Hypothalamus (tissue), 51 donors: ENCODE results near the gene MFNG.

Experiments
- DNase-seq, 51 donors: peaks; one replicate each; lab custom pipeline; 2025; lab: John Stamatoyannopoulos, UW

MFNG gene

DNA sequence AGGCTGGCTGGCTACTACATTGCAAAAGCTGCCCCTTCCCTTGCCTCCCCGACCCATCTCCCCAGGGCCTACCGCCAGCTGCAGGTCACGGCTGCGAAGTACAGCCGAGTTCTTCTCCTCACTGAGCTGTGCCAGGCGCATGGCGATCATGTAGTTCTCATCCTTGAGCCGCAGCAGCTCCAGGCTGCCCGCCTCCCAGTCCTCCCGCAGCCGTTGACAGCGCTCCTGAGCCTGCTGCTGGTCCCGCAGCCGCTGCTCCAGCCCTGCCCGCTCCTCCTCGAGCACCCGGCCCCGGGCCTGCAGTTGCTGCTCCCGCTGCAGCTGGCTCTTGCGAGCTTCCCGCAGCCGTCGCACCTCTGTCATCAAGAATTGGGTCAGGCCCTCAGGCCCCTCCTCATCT lies 29.7 kb upstream of the MFNG start:
- DNase-seq = no peak

DNA sequence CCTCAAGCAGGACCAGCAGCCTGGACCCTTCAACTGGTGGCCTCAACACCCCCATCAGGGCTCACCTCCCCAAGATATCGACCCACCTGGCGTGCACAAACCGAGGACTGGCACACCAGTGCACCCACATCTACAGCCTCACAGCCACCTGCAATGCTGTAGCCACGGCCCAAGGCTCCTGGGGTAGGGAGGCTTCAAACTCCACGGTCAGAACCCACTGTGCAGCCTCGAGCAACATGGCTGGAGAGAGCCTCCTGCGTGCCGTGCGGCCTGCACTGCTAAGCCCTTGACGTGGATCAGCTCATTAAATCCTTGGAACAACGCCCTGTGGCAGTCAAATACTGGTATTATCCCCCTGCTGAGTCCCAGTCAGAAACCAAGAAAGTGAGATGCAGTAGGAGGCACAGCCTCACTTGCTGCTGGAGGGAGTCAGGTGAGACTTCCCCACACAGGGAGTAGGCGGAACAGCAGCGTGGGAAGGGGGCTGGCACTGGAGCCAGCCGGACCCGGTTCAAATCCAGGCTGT lies 28.4 kb upstream of the MFNG start:
- DNase-seq = no peak

DNA sequence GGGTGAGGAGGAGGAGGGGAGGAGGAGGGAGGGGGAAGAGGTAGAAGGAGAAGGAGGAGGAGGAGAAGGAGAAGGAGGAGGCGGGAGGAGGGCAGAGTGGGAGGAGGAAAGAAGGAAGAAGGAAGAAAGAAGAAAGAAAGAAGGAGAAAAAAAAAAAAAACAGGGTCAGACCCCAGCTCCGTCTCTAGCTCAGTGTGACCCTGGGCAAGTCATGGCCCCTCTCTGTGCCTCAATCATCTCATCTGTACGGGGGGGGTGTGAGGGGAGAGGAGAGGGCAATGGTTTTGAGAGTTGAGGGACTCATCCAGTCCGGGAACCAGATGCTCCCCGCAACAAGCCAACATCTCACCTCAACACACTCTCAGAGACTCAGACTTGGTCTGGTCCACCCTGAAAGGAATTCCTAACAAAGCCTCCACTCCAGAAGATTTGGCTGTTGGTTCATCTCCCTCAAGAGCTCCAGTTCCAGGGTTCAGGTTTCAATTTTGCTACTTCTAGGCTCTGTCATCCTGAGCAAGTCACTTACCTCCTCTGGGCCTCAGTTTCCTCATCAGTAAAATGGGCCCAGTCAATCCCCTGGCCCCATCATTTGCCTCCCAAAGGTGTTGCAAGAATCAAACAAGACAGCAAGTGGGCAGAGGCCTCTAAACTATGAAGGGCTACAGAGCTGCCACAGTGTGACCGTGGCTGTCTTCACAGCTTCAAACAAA lies 25.4 kb upstream of the MFNG start:
- DNase-seq = no peak

DNA sequence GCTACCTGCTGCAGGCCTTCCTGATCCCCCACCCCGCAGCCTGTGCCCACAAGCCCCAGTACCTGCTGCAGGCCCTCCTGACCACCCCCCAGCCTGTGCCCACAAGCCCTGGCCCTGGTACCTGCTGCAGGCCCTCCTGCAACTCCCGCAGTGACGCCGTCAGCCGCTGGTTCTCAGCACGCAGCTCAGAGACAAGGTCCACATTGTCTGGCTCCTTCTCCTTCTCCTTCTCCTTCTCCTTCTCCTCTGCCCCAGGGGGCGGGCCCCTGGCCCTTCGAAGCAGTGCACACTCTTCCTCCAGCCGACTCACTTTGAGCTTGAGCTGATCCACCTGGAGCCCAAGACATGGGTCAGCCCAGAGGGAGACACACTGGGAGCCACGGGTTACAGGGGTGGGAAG lies 23.9 kb upstream of the MFNG start:
- no peak for DNase-seq

DNA sequence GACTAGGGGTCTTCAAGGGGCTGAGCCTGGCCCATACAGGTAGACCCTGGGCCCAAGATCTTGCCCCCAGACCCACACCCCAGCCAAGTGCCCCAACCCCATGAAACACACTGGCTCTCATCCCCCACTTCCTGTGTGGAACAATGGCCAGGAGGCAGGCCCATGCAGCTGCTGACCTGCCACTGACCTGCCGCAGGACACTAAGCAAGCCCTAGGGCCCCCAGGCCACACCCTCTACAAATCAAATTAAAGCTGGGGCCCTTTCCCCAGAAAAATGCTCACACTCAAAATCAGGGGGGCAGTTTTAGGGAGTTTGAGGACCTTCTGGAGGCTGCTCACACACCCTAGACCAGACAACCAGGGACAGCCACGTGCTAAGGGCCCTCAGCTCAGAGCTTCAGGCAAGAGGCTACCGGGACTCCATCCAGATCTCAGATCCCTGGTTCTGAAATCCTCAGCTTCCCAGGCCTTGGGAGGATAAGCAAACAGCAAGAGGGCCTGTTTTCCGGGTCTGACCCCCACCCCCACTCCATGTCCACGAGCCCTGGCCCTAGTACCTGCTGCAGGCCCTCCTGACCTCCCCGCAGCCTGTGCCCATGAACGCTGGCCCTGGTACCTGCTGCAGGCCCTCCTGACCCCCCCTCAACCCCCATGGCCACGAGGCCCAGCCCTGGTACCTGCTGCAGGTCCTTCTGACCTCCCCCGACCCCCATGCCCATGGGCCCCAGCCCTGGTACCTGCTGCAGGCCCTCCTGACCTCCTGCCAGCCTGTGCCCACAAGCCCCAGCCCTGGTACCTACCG lies 23.1 kb upstream of the MFNG start:
- no peak for DNase-seq

DNA sequence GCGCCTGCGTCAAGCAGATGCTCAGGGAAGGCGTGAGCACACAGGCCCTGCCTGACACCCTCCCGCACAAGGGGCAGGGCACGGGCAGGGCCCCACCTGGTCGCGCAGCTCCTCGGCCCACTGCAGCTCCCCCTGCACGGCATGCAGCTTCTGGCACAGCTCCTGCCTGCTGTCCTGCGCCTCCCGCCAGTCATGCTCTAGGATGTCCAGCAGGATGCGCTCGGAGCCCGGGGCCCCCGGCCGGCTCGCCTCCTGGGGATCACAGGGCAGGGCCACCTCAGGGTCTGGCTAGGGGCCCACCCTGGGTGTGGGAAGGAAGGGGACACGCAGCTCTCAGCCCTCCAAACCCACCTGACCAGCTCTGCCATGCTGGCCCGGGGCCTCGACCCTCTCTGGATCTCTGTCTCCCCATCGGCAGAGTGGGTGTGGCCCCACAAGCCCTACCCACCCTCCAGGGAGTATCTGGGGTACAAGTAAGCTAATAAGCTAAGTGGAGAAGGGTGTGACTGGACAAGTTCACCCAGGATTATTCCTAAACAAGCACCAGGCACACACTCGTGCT lies 22.3 kb upstream of the MFNG start:
- no peak for DNase-seq

DNA sequence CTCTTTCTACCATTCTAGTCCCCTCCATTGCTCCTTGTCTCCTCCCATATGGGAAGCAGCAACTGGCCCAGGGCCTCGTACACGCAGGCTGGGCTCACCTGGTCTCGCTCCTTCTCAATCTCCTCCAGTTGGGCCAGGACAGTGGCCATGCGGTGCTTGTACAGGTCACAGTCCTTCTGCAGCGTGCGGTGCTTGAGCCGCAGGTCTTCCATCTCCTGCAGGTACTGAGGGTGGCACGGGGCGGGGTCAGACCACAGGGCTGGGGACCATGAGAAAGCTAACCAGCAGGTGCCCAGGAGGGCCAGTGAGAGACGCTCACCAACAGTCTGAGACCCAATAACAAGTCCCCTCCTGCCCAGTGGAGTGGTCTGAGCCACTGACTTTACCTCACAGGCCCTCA lies 21.5 kb upstream of the MFNG start:
- no peak for DNase-seq

DNA sequence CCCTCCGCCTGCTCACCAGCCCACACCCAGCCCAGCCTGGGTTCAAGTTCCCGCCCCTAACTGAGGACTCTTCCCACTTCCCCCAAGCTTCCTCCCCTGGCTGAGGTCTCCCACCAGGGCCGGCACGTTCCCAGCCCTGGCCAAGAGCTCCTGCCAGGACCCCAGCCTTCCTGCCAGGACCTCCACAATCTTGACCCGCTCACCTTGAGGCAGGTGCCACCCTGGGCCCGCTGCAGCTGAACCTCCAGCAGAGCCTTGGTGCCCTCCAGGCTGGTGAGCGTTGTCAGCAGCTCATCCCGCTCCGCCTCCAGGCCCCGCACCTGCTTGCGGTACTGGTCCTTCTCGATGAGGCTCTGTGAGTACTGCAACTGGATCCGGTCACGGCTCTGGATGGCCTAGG lies 19.8 kb upstream of the MFNG start:
- DNase-seq = no peak

DNA sequence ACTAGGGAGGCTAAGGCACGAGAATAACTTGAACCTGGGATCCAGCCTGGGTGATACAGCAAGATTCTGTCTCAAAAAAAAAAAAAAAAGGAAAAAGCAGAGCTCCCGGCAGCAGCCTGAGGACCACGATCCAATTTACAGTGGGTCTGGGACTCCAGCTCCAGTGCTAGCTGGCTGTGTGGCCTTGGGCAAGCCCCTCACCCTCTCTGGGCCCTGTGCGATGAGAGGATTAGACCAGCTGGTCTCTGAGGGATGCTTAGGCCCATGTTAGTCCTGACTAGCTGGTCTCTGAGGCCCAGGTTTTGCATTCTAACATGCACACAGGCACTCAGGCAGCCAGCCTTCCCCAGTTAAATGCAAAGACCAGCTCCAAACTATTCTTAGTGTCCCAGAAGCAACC lies 19.4 kb upstream of the MFNG start:
- no peak for DNase-seq

DNA sequence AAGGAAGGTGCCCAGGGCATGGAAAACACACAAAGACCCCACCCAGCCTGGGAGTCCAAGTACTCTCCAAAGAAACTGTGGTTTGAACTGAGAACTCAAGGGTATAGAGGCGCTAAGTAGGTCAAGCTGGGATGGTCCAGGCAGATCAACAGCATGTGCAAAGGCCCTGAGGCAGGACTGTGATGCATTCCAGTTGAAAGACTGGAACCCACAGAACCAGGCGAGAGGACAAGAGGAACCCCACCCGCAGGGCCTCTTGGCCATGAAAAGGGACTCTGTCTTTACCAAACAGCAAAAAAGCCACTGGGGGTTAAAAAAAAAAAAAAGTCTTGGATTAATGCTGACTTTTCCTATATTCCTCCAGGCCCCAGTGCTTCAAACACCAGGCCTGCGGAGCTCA lies 18.8 kb upstream of the MFNG start:
- DNase-seq = no peak

DNA sequence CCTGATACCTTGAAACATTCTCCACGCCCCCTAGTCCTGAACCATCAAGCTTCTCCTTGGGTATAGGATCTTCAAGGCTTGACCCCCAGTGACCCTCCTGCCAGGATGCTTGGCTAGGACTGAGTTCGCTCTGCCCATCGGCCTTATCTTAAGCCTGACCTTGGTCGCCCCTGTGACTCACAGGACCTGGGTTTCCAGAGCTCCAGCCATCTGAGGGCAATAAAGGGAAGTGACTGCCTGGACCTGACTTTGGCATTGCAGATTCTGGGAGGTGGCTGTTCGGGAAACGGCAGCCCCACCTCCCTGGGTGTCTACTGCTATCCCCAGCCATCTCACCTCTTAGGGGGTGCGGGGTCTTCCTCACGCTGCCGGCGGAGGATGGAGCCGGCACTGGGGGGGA lies 17.7 kb upstream of the MFNG start:
- DNase-seq = no peak

DNA sequence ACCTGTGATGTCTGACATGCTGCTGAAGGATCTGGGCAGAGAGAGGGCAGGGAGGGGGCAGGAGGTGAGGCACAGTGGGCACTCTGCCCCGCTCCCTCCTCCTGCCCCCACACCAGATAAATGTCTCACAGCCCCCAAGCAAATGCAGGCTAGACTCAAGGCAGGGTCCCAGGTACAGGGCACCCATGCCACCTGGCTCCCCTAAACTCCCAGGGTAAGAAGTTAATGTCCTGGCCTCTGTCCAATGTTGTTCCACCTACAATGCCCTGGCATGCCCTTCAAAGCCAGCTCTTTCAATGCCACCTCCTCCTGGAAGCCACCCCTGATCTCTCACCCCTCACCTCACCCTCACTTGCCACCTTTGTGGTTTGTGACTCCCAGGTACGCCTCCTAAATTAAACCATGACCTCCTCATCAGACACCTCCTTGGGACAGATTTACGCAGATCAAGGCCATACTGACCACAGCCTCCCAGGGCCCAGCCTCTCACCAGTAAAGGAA lies 17.0 kb upstream of the MFNG start:
- DNase-seq = no peak

DNA sequence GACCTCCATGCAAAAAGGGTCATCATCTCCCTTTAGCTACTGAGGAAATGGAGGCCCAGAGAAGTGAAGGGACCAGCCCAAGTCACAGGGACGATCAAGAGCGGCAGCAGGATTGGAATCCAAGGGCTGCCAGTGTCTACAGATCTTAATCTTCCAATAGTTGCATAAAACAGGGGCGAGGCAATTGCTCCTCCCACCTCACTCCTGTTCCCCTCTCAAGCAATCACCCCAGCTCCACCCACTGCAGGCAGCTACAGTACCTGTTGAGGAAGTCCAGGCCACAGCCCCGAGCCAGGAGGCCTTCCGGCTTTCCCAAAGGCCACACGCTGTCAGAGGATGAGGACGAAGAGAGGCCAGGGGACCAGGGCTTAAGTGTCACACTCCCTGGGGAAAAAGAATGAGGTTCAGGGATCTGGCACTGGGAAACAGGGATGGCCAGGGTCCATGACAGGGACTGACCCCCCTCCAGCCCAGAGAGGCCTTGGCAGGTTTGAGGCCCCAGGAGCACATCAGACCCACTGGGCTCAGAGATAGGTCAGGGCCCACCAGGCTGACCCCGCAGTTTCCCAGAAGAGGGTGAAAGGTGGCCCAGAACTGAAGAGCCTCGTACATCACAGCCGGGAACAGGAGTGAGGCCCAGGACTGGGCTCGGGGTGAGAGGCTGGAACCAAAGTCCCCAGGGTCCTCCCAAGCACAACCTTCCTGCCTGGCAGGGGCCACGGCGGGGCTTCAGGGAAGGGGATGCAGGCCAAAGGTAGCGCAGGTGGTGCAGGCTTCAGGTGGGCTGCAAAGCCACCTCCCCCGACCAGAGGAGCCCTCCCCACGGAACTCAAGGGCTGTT lies 16.4 kb upstream of the MFNG start:
- no peak for DNase-seq

DNA sequence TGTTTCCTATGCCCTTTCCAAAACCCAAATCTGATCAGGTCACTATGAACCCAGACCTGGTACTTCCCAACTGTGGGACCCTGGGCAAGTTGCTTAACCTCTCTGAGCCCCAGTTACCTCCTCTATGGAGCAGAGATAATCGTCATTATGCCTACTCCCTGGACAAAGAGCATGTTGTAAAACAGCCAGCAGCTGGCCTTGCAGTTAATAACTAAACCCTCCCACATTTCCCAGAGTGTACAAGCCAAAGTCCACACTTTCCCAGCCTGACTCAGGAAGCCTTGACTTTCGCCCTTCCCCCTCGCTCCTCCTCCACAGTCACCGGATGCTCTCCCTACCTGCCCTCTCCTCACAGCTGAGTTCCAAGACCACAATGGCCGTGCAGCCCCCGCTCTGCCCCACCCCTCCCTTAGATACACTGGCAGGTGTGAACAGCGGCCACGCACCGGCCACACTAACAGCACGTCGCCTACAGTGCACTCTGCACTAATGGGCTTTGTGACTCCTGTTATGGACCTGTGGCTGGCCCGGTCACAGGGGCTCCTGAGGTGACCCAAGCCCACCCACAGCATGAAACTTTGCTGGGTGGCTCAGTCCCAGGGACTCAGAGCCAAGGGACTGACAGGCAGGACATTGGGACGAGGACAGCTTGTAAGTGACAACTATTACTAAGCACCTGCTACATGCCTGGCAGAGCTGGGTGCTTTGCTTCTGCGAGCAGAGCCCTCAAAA lies 15.6 kb upstream of the MFNG start:
- no peak for DNase-seq

DNA sequence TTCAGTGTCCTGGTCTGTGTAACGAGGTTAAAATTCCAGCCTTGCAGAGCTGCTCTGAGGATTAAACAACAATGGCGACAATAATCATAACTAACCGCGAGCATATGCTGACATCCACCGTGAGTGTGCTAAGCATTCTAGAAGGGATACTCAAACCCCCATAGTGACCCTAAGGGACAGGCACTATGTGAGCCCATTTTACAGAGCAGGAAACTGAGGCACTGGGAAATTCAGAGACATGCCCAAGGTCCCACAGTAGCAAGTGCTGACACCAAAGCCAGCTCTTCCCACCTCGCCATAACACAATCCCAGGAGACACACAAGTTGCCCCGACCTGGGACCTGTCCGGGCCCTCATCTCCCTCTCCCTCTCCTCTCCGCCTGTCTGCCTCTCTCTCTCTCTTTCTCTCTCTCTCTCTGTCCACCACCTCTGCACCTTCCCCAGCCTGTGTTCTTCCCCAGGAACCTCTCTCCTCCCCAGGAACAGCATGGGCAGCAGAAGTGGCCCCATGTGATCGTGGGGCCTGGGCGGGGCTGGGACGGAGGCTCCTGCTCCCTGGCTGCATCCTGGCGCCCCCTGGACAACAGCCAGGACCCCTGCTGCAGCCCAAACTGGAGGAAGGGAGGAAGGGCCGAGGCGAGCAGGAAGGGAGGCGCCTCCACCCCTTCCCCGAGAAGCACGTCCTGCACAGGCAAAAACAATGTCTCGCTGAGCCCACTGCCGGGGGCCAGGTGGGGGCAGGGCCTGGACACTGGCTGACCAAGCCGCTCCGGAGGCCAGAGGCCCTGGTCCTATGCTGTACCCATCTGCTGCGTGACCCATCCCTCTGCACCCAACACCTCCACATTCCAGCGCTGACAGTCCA lies 14.8 kb upstream of the MFNG start:
- no peak for DNase-seq

DNA sequence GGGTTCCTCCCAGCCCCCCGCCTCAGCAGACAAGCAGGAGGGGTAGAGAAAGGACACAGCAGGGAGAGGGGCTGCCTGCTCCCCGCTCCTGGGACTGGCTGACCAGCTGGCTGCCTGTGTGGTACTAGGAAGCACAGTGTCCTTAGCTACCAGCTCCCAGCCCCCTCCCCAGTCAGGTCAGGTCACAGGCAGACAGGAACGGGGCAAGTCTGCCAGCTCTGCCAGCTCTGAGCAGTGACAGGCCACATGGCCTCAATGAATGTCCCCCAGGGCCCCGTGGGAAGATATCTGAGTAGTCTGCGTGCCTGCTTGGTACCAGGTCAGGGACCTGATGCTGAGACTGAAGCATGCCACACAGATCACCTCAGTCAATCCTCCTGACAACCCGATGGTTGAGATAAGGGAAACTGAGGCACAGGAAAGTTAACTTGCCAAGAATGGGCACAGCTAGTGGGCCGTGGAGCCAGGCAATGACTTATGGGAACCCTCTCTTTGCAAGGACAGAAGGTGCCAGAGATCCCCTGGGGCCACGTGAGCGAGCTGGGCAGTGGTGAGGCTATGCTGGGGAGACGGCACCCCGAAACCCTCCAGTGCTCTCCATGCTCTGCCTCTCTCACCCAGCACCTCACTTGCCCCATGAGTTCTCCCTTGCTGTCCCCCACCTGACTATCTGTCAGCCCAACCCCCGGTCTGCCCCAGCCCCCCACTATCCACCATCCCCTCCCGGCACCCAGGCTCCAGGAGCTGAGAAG lies 13.8 kb upstream of the MFNG start:
- no peak for DNase-seq

DNA sequence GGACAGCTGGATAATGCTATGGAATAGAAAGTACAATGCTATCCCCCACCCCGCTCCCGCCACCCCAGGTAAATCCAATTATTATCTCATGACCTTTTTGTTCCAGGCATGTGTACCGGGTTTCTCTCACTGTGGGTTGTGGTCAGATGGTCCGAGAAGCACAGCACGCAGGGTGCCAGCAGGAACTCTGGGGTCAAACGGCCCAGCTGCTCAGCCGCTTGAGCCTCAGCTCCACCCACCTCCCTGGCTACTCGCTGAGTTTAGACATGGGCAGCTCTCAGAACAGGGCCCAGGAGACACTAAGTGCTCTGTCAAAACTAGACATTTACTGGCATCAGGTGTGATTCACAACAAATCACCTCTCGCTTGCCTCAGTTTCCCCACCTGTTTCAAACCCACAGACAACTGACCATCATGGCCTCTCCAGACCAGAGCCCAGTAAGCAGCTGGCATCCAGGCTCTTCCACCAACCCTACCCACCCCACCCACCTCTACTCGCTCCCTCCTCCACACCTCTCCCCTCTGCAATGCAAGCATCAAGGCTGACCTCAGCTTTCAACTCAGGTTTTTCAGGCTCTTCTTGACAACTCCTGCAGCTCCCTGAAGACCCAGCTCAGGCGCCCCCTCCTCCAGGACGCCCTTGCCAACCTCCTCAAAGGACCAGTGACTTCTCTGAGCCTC lies 13.0 kb upstream of the MFNG start:
- DNase-seq = no peak
